HEK293 (cell line): ENCODE results near the gene RAB11FIP3.

Experiments used
- CTCF ChIA-PET: fragments of 350-600 bp; formaldehyde crosslinking; extraction: SDS; loops from one replicate; lab custom pipeline; 2021; ENCODE audit warnings: antibody characterized with exemption; lab: Yijun Ruan, JAX
- POLR2A ChIA-PET: fragments of 300-600 bp; formaldehyde crosslinking; extraction: SDS; loops from one replicate; lab custom pipeline; 2020; ENCODE audit warnings: antibody characterized with exemption, inconsistent platforms; lab: Yijun Ruan, JAX
- H3K27ac ChIP-seq: fragments of 200-500 bp; sonication (Bioruptor generic); 2 replicates; pipeline ENCODE4 v1.5.1; 2014; ENCODE audit warnings: low read depth, low read length, control low read depth, inconsistent platforms; ENCODE audit errors: extremely low read depth
- H3K36me3 ChIP-seq, 2 experiments: fragments of 200-500 bp in 1 of 2; sonication (Bioruptor generic) in 1 of 2; 1 replicate in 1 of 2; 2 replicates in 1 of 2; pipeline ENCODE4 v1.5.1; 2014 to 2017; ENCODE audit warnings: inconsistent platforms in 2 of 2, low read length in 2 of 2; ENCODE audit not compliant: control insufficient read depth in 2 of 2, insufficient read depth in 1 of 2
- H3K4me1 ChIP-seq: fragments of 200-500 bp; sonication (Bioruptor generic); 2 replicates; pipeline ENCODE4 v1.5.1; 2014; ENCODE audit warnings: mild to moderate bottlenecking, low read length, inconsistent platforms; ENCODE audit not compliant: control insufficient read depth, insufficient read depth
- H3K4me3 ChIP-seq: 2 replicates; pipeline ENCODE4 v1.5.1; 2011; ENCODE audit warnings: low read depth, mild to moderate bottlenecking, control low read depth, low read length, moderate library complexity
- H3K9me3 ChIP-seq: fragments of 200-500 bp; sonication (Bioruptor generic); 2 replicates; pipeline ENCODE4 v1.5.1; 2014; ENCODE audit warnings: low read depth, low read length, inconsistent platforms; ENCODE audit not compliant: control insufficient read depth, insufficient read depth
- BCL6B ChIP-seq: fragments of 450-650 bp; formaldehyde crosslinking; IDR thresholded peaks from 2 replicates; pipeline ENCODE4 v1.5.1; 2017; ENCODE audit warnings: missing biosample characterization, missing genetic modification characterization
- GLIS1 ChIP-seq: fragments of 450-650 bp; formaldehyde crosslinking; IDR thresholded peaks from 2 replicates; pipeline ENCODE4 v1.5.1; 2016; ENCODE audit warnings: missing biosample characterization, missing genetic modification characterization
- MEIS1 ChIP-seq: sonication (generic); formaldehyde crosslinking; IDR thresholded peaks from 2 replicates; pipeline ENCODE4 v1.8.1; 2022; ENCODE audit warnings: missing genetic modification reagents, mild to moderate bottlenecking, borderline replicate concordance
- MZF1 ChIP-seq: fragments of 450-650 bp; formaldehyde crosslinking; IDR thresholded peaks from 2 replicates; pipeline ENCODE4 v1.5.1; 2017; ENCODE audit warnings: missing biosample characterization, missing genetic modification characterization, borderline replicate concordance
- PATZ1 ChIP-seq: fragments of 450-650 bp; formaldehyde crosslinking; IDR thresholded peaks from 2 replicates; pipeline ENCODE4 v1.5.1; 2016; ENCODE audit warnings: missing biosample characterization, missing genetic modification characterization
- PRDM1 ChIP-seq: fragments of 450-650 bp; formaldehyde crosslinking; IDR thresholded peaks from 2 replicates; pipeline ENCODE4; 2016; ENCODE audit warnings: missing biosample characterization, missing genetic modification characterization
- SCRT2 ChIP-seq: fragments of 450-650 bp; formaldehyde crosslinking; IDR thresholded peaks from 2 replicates; pipeline ENCODE4 v1.5.1; 2016; ENCODE audit warnings: missing biosample characterization, missing genetic modification characterization
- SETDB1 ChIP-seq: IDR thresholded peaks from one replicate; pipeline ENCODE4 v1.6.1; 2017; ENCODE audit warnings: mild to moderate bottlenecking, low read length, moderate library complexity, mixed read lengths; ENCODE audit not compliant: insufficient read length
- ZBTB48 ChIP-seq: fragments of 450-650 bp; formaldehyde crosslinking; IDR thresholded peaks from 2 replicates; pipeline ENCODE4 v1.5.1; 2016; ENCODE audit warnings: missing biosample characterization, missing genetic modification characterization
- ZIC2 ChIP-seq: fragments of 450-650 bp; formaldehyde crosslinking; IDR thresholded peaks from 2 replicates; pipeline ENCODE4 v1.5.1; 2016; ENCODE audit warnings: missing biosample characterization, missing genetic modification characterization
- ZNF10 ChIP-seq: fragments of 450-650 bp; formaldehyde crosslinking; IDR thresholded peaks from 2 replicates; pipeline ENCODE4 v1.5.1; 2017; ENCODE audit warnings: missing biosample characterization, missing genetic modification characterization
- ZNF184 ChIP-seq: fragments of 450-650 bp; IDR thresholded peaks from 2 replicates; pipeline ENCODE4 v1.5.1; 2018; ENCODE audit warnings: missing biosample characterization, mild to moderate bottlenecking, missing genetic modification characterization
- ZNF266 ChIP-seq: fragments of 450-650 bp; formaldehyde crosslinking; IDR thresholded peaks from 2 replicates; pipeline ENCODE4 v1.5.1; 2016; ENCODE audit warnings: missing biosample characterization, missing genetic modification characterization, low read depth
- ZNF335 ChIP-seq: fragments of 450-650 bp; formaldehyde crosslinking; conservative IDR thresholded peaks from 2 replicates; pipeline ENCODE4 v1.5.1; 2016; ENCODE audit warnings: missing biosample characterization, missing genetic modification characterization
- ZNF391 ChIP-seq: fragments of 450-650 bp; formaldehyde crosslinking; IDR thresholded peaks from 2 replicates; pipeline ENCODE4 v1.5.1; 2016; ENCODE audit warnings: low read depth, missing biosample characterization, missing genetic modification characterization, borderline replicate concordance
- ZNF416 ChIP-seq: fragments of 450-650 bp; formaldehyde crosslinking; IDR thresholded peaks from 2 replicates; pipeline ENCODE4 v1.5.1; 2016; ENCODE audit warnings: missing biosample characterization, missing genetic modification characterization
- ZNF501 ChIP-seq: fragments of 450-650 bp; formaldehyde crosslinking; IDR thresholded peaks from 2 replicates; pipeline ENCODE4 v1.5.1; 2016; ENCODE audit warnings: missing biosample characterization, missing genetic modification characterization
- ZNF548 ChIP-seq: fragments of 450-650 bp; formaldehyde crosslinking; IDR thresholded peaks from 2 replicates; pipeline ENCODE4 v1.5.1; 2016; ENCODE audit warnings: missing biosample characterization, missing genetic modification characterization
- ZNF555 ChIP-seq: fragments of 450-650 bp; formaldehyde crosslinking; conservative IDR thresholded peaks from 2 replicates; pipeline ENCODE4 v1.5.1; 2017; ENCODE audit warnings: missing biosample characterization, mild to moderate bottlenecking, missing genetic modification characterization, inconsistent platforms
- ZNF580 ChIP-seq: fragments of 450-650 bp; formaldehyde crosslinking; IDR thresholded peaks from 2 replicates; pipeline ENCODE4 v1.5.1; 2016; ENCODE audit warnings: missing biosample characterization, missing genetic modification characterization
- ZNF623 ChIP-seq: fragments of 450-650 bp; formaldehyde crosslinking; IDR thresholded peaks from 2 replicates; pipeline ENCODE4 v1.5.1; 2016; ENCODE audit warnings: missing biosample characterization, missing genetic modification characterization
- ZNF677 ChIP-seq: fragments of 450-650 bp; IDR thresholded peaks from 2 replicates; pipeline ENCODE4 v1.5.0; 2018; ENCODE audit warnings: missing biosample characterization, mild to moderate bottlenecking, missing genetic modification characterization, moderate library complexity

Gene RAB11FIP3

GRCh38 chr16:426906-427249 lies 1.4 kb downstream of the RAB11FIP3 start:
- H3K4me1 ChIP-seq, result peaks cover 11% of the 10 kb centered on the region
- peak overlapping the region; percentile 78; the same call in 1 of the 2 replicates for H3K27ac ChIP-seq
- H3K36me3 ChIP-seq, result peaks cover 4 to 19% of the 10 kb centered on the region in 2 experiments; a peak in 2 of 3 replicates
- ChIA-PET CTCF (no interaction called here), POLR2A (interaction anchor here (0.7 to 3.0 kb wide), 4 partner anchors 12 to 44 kb away, joined by 3 to 14 read pairs (median 3); partner anchors contain the start of gene DECR2)
- no peaks in the 10 kb centered on the region for H3K9me3 ChIP-seq
- H3K4me3 ChIP-seq, result peak overlapping the region; percentile 74
- TF ChIP-seq PRDM1 (tag by site-specific recombination), result no peak
- peak; percentile 30; the same call in 1 of the 2 replicates for TF ChIP-seq PATZ1 (tag by site-specific recombination)
- no peak for TF ChIP-seq ZNF501 (tag by site-specific recombination)
- TF ChIP-seq ZBTB48, result no peak
- TF ChIP-seq ZNF555 (tag by site-specific recombination), result no peak
- no peak for TF ChIP-seq ZNF548
- TF ChIP-seq ZNF580, result no peak
- peak; percentile 44 for TF ChIP-seq ZIC2 (tag by site-specific recombination)
- no peak for TF ChIP-seq ZNF184
- TF ChIP-seq MZF1, result no peak
- TF ChIP-seq BCL6B (tag by site-specific recombination), result no peak
- peak; percentile 54; the same call in 1 of the 2 replicates for TF ChIP-seq ZNF335 (tag by site-specific recombination)
- TF ChIP-seq ZNF623, result no peak
- no peak for TF ChIP-seq ZNF266
- TF ChIP-seq SCRT2, result no peak
- TF ChIP-seq ZNF677 (tag by site-specific recombination), result no peak
- TF ChIP-seq GLIS1, result peak; percentile 91

- H3K9me3 ChIP-seq, result no peaks in the 10 kb centered on the region
- H3K36me3 ChIP-seq, result peaks cover 4 to 19% of the 10 kb centered on the region in 2 experiments; a peak in 2 of 3 replicates
- no peak for TF ChIP-seq SETDB1
- no peak for TF ChIP-seq ZNF391 (tag by site-specific recombination)
- 0 out of 2 replicates have a peak, but pooled peaks have one; percentile 8 for TF ChIP-seq ZNF335 (tag by site-specific recombination)
- TF ChIP-seq ZNF416, result no peak
- no peak for TF ChIP-seq ZNF10 (tag by site-specific recombination)
- no peak for TF ChIP-seq MEIS1 (CRISPR knock-in tag)
- TF ChIP-seq, all 188 proteins: peak for 1
- Histone ChIP-seq H3K4me3 (peak overlapping the region; percentile 74), H3K27ac (no peak overlapping the region), H3K4me1 (peaks cover 11% of the 10 kb centered on the region)
- CTCF ChIA-PET, result no interaction called here
- POLR2A ChIA-PET, result interaction anchor here (0.7 to 3.0 kb wide), 3 partner anchors 12 to 28 kb away, joined by 3 to 14 read pairs (median 3); partner anchors contain the start of gene DECR2
These were observed 1.8 kb downstream of the RAB11FIP3 start for GRCh38 chr16:427250-427649.
